Measurements from ENCODE around the gene STK38. TPM values are rescaled to one million over a fixed set of nuclear protein-coding genes. Genes with fewer than 3 reads are reported as not detected.

The STK38 gene
- total and polyA plus RNA-seq, 9 of the 15 experiments (the other 6 are each of a cell fraction or from before 2014, with no cell fraction given), result 5.7 to 28.7 (median 19.5) TPM

DNA sequence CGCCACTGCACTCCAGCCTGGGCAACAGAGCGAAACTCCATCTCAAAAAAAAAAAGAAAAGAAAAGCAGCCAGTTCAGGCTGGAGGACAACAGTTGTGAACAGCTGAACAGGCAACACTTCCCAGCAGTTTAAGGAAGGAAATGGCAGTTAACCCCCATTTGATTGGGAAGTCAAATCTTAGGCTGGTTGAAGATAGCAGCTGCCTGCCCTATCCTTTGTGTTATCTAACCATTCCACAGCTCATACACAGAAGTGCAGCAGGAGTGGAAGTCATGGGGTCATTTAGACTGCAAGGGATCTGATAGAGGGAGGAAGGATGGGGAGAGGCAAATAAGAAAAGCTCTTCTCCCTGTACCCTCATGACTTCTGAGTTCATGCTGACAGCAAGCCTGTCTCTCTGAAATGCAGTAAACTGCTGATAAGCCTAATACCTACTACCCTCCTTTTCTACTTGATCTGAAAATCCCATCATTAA, 69.2 kb downstream of the STK38 start (continued):
- TF ChIP-seq ARNT (IDR thresholded peaks at IDR 0.05) (peak in 1 of 2 experiments; percentile 83; a peak in 2 of 4 replicates), ZEB2 (IDR thresholded peaks at IDR 0.05) (peak; percentile 75; the same call in 1 of the 2 replicates), ETV6 (IDR thresholded peaks at IDR 0.05; ENCODE audit: borderline replicate concordance in 1 of 2, low read depth in 2 of 2, low read length in 1 of 2) (peak; percentile 95 to 99), ETV6 (CRISPR knock-in tag; IDR thresholded peaks at IDR 0.05; ENCODE audit: borderline replicate concordance) (no peak), HCFC1 (IDR thresholded peaks at IDR 0.05; ENCODE audit: low read depth, low read length) (no peak), IFI16 (CRISPR knock-in tag; IDR thresholded peaks at IDR 0.05) (no peak), KDM2B (CRISPR knock-in tag; IDR thresholded peaks at IDR 0.05) (no peak), CBFA2T2 (conservative IDR thresholded peaks at IDR 0.05) (peak; percentile 95), MCM3 (IDR thresholded peaks at IDR 0.05) (no peak), SRSF7 (optimal IDR thresholded peaks at IDR 0.05; ENCODE audit: low read depth, low read length) (no peak), TAF15 (IDR thresholded peaks at IDR 0.05; ENCODE audit: low read depth, low read length) (no peak), SAFB (IDR thresholded peaks at IDR 0.05; ENCODE audit: borderline replicate concordance, low read depth, low read length) (no peak), REST (IDR thresholded peaks at IDR 0.05; ENCODE audit: borderline replicate concordance) (peak; percentile 36; the same call in 1 of the 2 replicates), REST (CRISPR knock-in tag; IDR thresholded peaks at IDR 0.05; ENCODE audit: low read depth) (no peak), ZNF133 (CRISPR knock-in tag; IDR thresholded peaks at IDR 0.05) (no peak), NR4A1 (CRISPR knock-in tag; IDR thresholded peaks at IDR 0.05) (no peak), NR4A1 (tag; IDR thresholded peaks at IDR 0.05) (no peak), RBM15 (IDR thresholded peaks at IDR 0.05; ENCODE audit: insufficient read depth, low read length) (no peak)
- TF ChIP-seq, protein P1, sequence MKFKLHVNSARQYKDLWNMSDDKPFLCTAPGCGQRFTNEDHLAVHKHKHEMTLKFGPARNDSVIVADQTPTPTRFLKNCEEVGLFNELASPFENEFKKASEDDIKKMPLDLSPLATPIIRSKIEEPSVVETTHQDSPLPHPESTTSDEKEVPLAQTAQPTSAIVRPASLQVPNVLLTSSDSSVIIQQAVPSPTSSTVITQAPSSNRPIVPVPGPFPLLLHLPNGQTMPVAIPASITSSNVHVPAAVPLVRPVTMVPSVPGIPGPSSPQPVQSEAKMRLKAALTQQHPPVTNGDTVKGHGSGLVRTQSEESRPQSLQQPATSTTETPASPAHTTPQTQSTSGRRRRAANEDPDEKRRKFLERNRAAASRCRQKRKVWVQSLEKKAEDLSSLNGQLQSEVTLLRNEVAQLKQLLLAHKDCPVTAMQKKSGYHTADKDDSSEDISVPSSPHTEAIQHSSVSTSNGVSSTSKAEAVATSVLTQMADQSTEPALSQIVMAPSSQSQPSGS (CRISPR knock-in tag; IDR thresholded peaks at IDR 0.05), result no peak

Data from K562 (cell line).